Activated CD8-positive, alpha-beta memory T cell treated with anti-CD3 and anti-CD28 coated beads, Interleukin-2, amount 50 U/mL, for 1 hour (primary cell): ENCODE data around the gene KCNJ14.

Experiments
- DNase-seq: peaks from one replicate; pipeline ENCODE4 v3.0.0-alpha.2; 2020; ENCODE audit errors: extremely low read depth

KCNJ14 gene

GRCh38 chr19:48455171-48455907, at the start of gene KCNJ14:
KCNJ14 (plus strand) TSS chr19:48455574; CDS start chr19:48461725, 6,151 bp downstream.
- no peak for DNase-seq

GRCh38 chr19:48405850-48406249, 49.5 kb upstream of the KCNJ14 start:
- DNase-seq = no peak

GRCh38 chr19:48413879-48414587, 41.3 kb upstream of the KCNJ14 start:
- no peak for DNase-seq

- DNase-seq = no peak
Observed at GRCh38 chr19:48415395-48415794, 40.0 kb upstream of the KCNJ14 start.

GRCh38 chr19:48415806-48416221, 39.6 kb upstream of the KCNJ14 start:
- no peak for DNase-seq

- no peak for DNase-seq
Observed at GRCh38 chr19:48417421-48417820, 38.0 kb upstream of the KCNJ14 start.

GRCh38 chr19:48418317-48419064, 36.9 kb upstream of the KCNJ14 start:
- no peak for DNase-seq

GRCh38 chr19:48419158-48419920, 36.0 kb upstream of the KCNJ14 start:
- no peak for DNase-seq

- DNase-seq = no peak
Observed at GRCh38 chr19:48421548-48421947, 33.8 kb upstream of the KCNJ14 start.

GRCh38 chr19:48424694-48425219, 30.6 kb upstream of the KCNJ14 start:
- no peak for DNase-seq

GRCh38 chr19:48428670-48429069, 26.7 kb upstream of the KCNJ14 start:
- DNase-seq = no peak

GRCh38 chr19:48433337-48433736, 22.0 kb upstream of the KCNJ14 start:
- DNase-seq = no peak

- no peak for DNase-seq
Observed at GRCh38 chr19:48436586-48436985, 18.8 kb upstream of the KCNJ14 start.

- DNase-seq = no peak
Observed at GRCh38 chr19:48441360-48442050, 13.9 kb upstream of the KCNJ14 start.

- no peak for DNase-seq
Observed at GRCh38 chr19:48442116-48443035, 13.0 kb upstream of the KCNJ14 start.

- DNase-seq = no peak
Observed at GRCh38 chr19:48443256-48443655, 12.1 kb upstream of the KCNJ14 start.

- DNase-seq = no peak
Observed at GRCh38 chr19:48443731-48444128, 11.6 kb upstream of the KCNJ14 start.

GRCh38 chr19:48444129-48444935, 11.0 kb upstream of the KCNJ14 start:
- DNase-seq = no peak

- DNase-seq = no peak
Observed at GRCh38 chr19:48444936-48445200, 10.5 kb upstream of the KCNJ14 start.
